Measurements from ENCODE around the gene UMAD1. TPM values are rescaled to one million over a fixed set of nuclear protein-coding genes. Genes with fewer than 3 reads are reported as not detected.

Gene UMAD1
- total RNA-seq, 1 donor from 2014 or later, result 13.9 TPM

GRCh38 chr7:7612519-7612918 lies 28.0 kb upstream of the UMAD1 start:
- CTCF ChIA-PET, result no interaction called here
- DNase-seq, result no peak
- intact Hi-C loops (cut with micrococcal nuclease), result no loop called here
- POLR2A ChIA-PET, result interaction anchor here (0.8 kb wide), 1 partner anchor 28 kb away, joined by 4 read pairs; the partner anchor contains the start of gene UMAD1
- no peak for ATAC-seq (ENCODE audit: low read depth)
- H3K9me3 Mint-ChIP-seq, result no peaks in the 10 kb centered on the region
- no peak overlapping the region for H3K27ac Mint-ChIP-seq
- H3K4me3 Mint-ChIP-seq, result no peak overlapping the region
- H3K27me3 Mint-ChIP-seq, result no peaks in the 10 kb centered on the region
- no peak for TF ChIP-seq CTCF (IDR thresholded peaks at IDR 0.05)
- peaks cover 17% of the 10 kb centered on the region for H3K36me3 Mint-ChIP-seq (ENCODE audit: low read depth)
- peaks cover 11% of the 10 kb centered on the region for H3K4me1 Mint-ChIP-seq

- no peak overlapping the region for H3K27ac Mint-ChIP-seq
- CTCF ChIA-PET, result no interaction called here
These were observed 27.3 kb upstream of the UMAD1 start for GRCh38 chr7:7613210-7613609.

GRCh38 chr7:7614018-7614741 lies 26.4 kb upstream of the UMAD1 start:
- no peak for ATAC-seq (ENCODE audit: low read depth)
- POLR2A ChIA-PET, result no interaction called here
- Mint-ChIP-seq H3K4me1 (peaks cover 11% of the 10 kb centered on the region), H3K27me3 (no peaks in the 10 kb centered on the region), H3K36me3 (ENCODE audit: low read depth) (peaks cover 11% of the 10 kb centered on the region), H3K9me3 (no peaks in the 10 kb centered on the region), H3K27ac (no peak overlapping the region), H3K4me3 (no peak overlapping the region)
- intact Hi-C loops (cut with micrococcal nuclease), result no loop called here
- no peak for DNase-seq
- CTCF ChIA-PET, result interaction anchor here (1.1 kb wide), 1 partner anchor 19 kb away, joined by 3 read pairs; no protein-coding TSS in a partner anchor
- no peak for TF ChIP-seq CTCF (IDR thresholded peaks at IDR 0.05)

More at GRCh38 chr7:7613210-7613609, 27.3 kb upstream of the UMAD1 start:
- no peaks in the 10 kb centered on the region for H3K27me3 Mint-ChIP-seq
- ATAC-seq (ENCODE audit: low read depth), result no peak
- H3K36me3 Mint-ChIP-seq (ENCODE audit: low read depth), result peaks cover 11% of the 10 kb centered on the region
- H3K4me1 Mint-ChIP-seq, result peaks cover 11% of the 10 kb centered on the region
- intact Hi-C loops (cut with micrococcal nuclease), result no loop called here
- no peak overlapping the region for H3K4me3 Mint-ChIP-seq
- H3K9me3 Mint-ChIP-seq, result no peaks in the 10 kb centered on the region
- TF ChIP-seq CTCF (IDR thresholded peaks at IDR 0.05), result no peak
- POLR2A ChIA-PET, result no interaction called here
- no peak for DNase-seq

- no peaks in the 10 kb centered on the region for H3K27me3 Mint-ChIP-seq
- ChIA-PET POLR2A (no interaction called here), CTCF (no interaction called here)
- intact Hi-C loops (cut with micrococcal nuclease), result no loop called here
- no peak for DNase-seq
- H3K27ac Mint-ChIP-seq, result no peak overlapping the region
- ATAC-seq (ENCODE audit: low read depth), result no peak
- no peaks in the 10 kb centered on the region for H3K9me3 Mint-ChIP-seq
- TF ChIP-seq CTCF (IDR thresholded peaks at IDR 0.05), result no peak
- H3K4me3 Mint-ChIP-seq, result no peak overlapping the region
- peaks cover 11% of the 10 kb centered on the region for H3K4me1 Mint-ChIP-seq
- H3K36me3 Mint-ChIP-seq (ENCODE audit: low read depth), result no peaks in the 10 kb centered on the region
These were observed 23.0 kb upstream of the UMAD1 start for GRCh38 chr7:7617550-7617949.

- peaks cover 11% of the 10 kb centered on the region for H3K4me1 Mint-ChIP-seq
- intact Hi-C loops (cut with micrococcal nuclease), result no loop called here
- no peak for ATAC-seq (ENCODE audit: low read depth)
- no peak overlapping the region for H3K4me3 Mint-ChIP-seq
- no peak for TF ChIP-seq CTCF (IDR thresholded peaks at IDR 0.05)
- DNase-seq, result no peak
- H3K9me3 Mint-ChIP-seq, result no peaks in the 10 kb centered on the region
- no peaks in the 10 kb centered on the region for H3K36me3 Mint-ChIP-seq (ENCODE audit: low read depth)
- POLR2A ChIA-PET, result no interaction called here
- H3K27me3 Mint-ChIP-seq, result no peaks in the 10 kb centered on the region
- no peak overlapping the region for H3K27ac Mint-ChIP-seq
- CTCF ChIA-PET, result no interaction called here
These were observed 22.1 kb upstream of the UMAD1 start for GRCh38 chr7:7618410-7618809.

Data from activated B cell treated with CpG ODN at 0.5 μM for 24 hours (primary cell).